Hematopoietic multipotent progenitor cell treated with erythropoietin and hydrocortisone succinate and interleukin-3 and kit ligand, for 4 days (in vitro differentiated cells): Measurements from ENCODE around the gene MAN1A1.

Experiments
- DNase-seq: peaks from one replicate; pipeline ENCODE4 v3.0.0-alpha.2; 2015

Gene MAN1A1

GRCh38 chr6:119132261-119132981, 217.1 kb downstream of the MAN1A1 start:
- DNase-seq: peak; percentile 60

- DNase-seq: no peak
Observed at GRCh38 chr6:119129968-119130484, 219.5 kb downstream of the MAN1A1 start.

DNA sequence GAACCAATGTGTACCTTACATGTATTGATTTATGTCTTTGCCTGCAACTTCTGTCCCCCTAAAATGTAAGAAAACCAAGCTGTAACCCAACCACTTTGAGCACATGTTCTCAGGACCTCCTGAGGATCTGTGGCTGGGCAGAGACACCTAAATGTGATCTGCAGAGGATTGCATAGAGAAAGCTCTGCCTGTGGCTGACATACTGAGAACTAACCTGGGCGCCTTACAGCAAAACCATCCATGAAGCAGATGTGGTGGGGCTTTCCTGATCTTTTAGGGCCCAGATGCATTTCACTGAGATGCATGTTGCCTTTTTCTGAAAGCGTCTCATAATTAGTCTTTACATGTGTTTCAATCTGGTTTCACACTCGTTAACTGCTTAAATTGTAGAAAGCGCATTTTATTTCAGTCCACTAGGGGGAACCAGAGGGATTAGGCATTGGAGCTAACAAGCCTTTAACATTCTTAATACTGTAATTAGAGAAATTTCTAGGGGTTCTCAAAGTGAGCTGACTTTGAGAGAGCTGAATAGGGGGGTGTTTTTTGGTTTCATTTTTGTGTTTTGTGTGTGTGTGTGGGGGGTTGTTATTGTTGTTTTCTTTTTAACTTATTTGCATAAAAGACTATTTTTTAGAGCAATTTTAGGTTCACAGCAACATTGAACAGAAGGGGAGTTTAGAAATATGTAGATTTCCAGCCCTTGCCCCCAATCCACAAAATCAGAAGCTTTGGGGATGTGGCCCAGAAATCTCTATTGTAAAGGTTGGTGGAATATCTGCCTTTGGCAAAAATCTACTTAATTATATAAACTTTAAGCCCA, 220.2 kb downstream of the MAN1A1 start:
- peak; percentile 91 for DNase-seq

DNA sequence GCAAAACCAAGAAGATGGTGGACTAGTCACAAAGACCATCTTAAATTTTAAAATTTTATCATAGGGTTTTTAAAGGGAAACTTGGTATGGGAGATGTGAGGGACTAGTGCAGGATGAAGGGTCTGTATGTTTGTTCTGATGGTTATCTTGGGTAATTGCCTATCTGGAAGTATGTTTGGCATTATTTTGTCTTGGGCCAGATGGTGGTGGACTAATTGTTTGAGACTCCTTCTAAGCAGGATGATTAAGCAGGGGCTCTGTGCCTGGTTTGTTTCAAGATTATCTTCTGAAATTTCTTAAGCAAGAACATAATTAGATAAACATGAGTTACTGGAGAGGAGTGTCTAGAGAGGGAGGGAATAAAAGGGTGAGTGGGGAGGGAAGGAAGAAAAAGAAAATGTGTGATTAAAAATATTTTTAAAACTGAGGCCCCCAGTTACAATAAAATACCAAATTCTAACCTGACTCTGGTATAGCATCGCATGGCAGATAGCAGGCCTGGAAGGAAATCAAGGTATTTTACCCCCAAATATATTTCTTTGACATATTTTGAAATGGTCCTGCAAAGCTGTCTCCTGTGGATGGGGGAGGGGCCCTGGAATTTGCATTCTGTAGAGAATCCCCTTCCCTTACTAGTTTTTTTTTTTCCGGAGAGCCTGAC, 221.2 kb downstream of the MAN1A1 start:
- DNase-seq: no peak

- no peak for DNase-seq
Observed at GRCh38 chr6:119127627-119128026, 221.9 kb downstream of the MAN1A1 start.
